Tibial nerve (tissue), 3 donors: Measurements from ENCODE around the gene DTL.

ENCODE experiments used
- CTCF ChIP-seq, 5 experiments: fragments of 200-600 bp in 3 of 5; fragments of 450-650 bp in 2 of 5; sonication (generic) in 3 of 5; IDR thresholded peaks; one replicate each; pipeline ENCODE4 v1.5.1; 2016 to 2019; ENCODE audit warnings: antibody characterized with exemption in 5 of 5, mild to moderate bottlenecking in 3 of 5, moderate library complexity in 2 of 5
- POLR2A ChIP-seq, 2 donors: fragments of 450-650 bp; IDR thresholded peaks; one replicate each; pipeline ENCODE4 v1.6.1; 2017; ENCODE audit warnings: antibody characterized with exemption in 2 of 2, mild to moderate bottlenecking in 2 of 2, moderate library complexity in 2 of 2

GRCh38 chr1:212101251-212101650 is 65.7 kb downstream of the DTL start:
- TF ChIP-seq CTCF (IDR thresholded peaks at IDR 0.05) (no peak), POLR2A (IDR thresholded peaks at IDR 0.05) (no peak)
